Natural killer cell (primary cell): ENCODE data around the gene FKBP15. TPM values are rescaled to one million over a fixed set of nuclear protein-coding genes. Genes with fewer than 3 reads are reported as not detected.

Experiments used
- ATAC-seq, 3 donors: fragments of 150-1000 bp in 2 of 3; fragments of 200-7000 bp in 1 of 3; cut with Tn5 transposase; 1 replicate in 1 of 3; 2 replicates in 2 of 3; pipeline ENCODE4 v1.10.0; 2021; ENCODE audit warnings: mild to moderate bottlenecking in 2 of 3, moderate library complexity in 2 of 3
- DNase-seq, 2 donors: peaks; one replicate each; pipeline versions ENCODE4 v3.0.0 to v3.0.0-alpha.2; 2013 to 2021; ENCODE audit warnings: mixed read lengths in 1 of 2
- H3K27ac ChIP-seq: one replicate; pipeline ENCODE4 v1.5.1; 2013; ENCODE audit warnings: mild to moderate bottlenecking, low read length
- H3K27me3 ChIP-seq: one replicate; pipeline ENCODE4 v1.6.1; 2013; ENCODE audit warnings: low read length; ENCODE audit not compliant: control insufficient read depth, insufficient read depth
- H3K36me3 ChIP-seq: one replicate; pipeline ENCODE4 v1.6.1; 2013; ENCODE audit warnings: low read length; ENCODE audit not compliant: control insufficient read depth, insufficient read depth
- H3K4me1 ChIP-seq: one replicate; pipeline ENCODE4 v1.6.1; 2013; ENCODE audit warnings: low read length; ENCODE audit not compliant: control insufficient read depth, insufficient read depth
- H3K4me3 ChIP-seq: one replicate; pipeline ENCODE4 v1.5.1; 2013; ENCODE audit warnings: low read length
- H3K9me3 ChIP-seq: one replicate; pipeline ENCODE4 v1.6.1; 2013; ENCODE audit warnings: low read length; ENCODE audit not compliant: control insufficient read depth, insufficient read depth
- H3K27ac Mint-ChIP-seq, 2 donors: one replicate each; pipeline ENCODE4 v1.8.0; 2022; ENCODE audit warnings: mild to moderate bottlenecking in 2 of 2, mixed read lengths in 2 of 2, moderate library complexity in 1 of 2
- H3K27me3 Mint-ChIP-seq, 2 donors: one replicate each; pipeline ENCODE4 v1.8.0; 2022; ENCODE audit warnings: low read depth in 2 of 2, mixed read lengths in 2 of 2
- H3K36me3 Mint-ChIP-seq: one replicate; pipeline ENCODE4 v1.8.0; 2022; ENCODE audit warnings: mixed read lengths
- H3K4me1 Mint-ChIP-seq, 2 donors: one replicate each; pipeline ENCODE4 v1.8.0; 2022; ENCODE audit warnings: mixed read lengths in 2 of 2
- H3K4me3 Mint-ChIP-seq: one replicate; pipeline ENCODE4 v1.8.0; 2022; ENCODE audit warnings: mild to moderate bottlenecking, moderate library complexity, mixed read lengths
- H3K9me3 Mint-ChIP-seq, 2 donors: one replicate each; pipeline ENCODE4 v1.8.0; 2022; ENCODE audit warnings: mixed read lengths in 2 of 2
- CTCF ChIP-seq: fragments of 200-600 bp; IDR thresholded peaks from one replicate; pipeline ENCODE4 v1.8.0; 2022; ENCODE audit warnings: antibody characterized with exemption
- WGBS: methylation state at CpG from one replicate; pipeline ENCODE4 v1.1.7; 2013; ENCODE audit warnings: missing lambda C conversion rate; ENCODE audit not compliant: insufficient coverage; 5-methylcytosine and 5-hydroxymethylcytosine counted together
- intact Hi-C: fragments of 100-400 bp; cut with micrococcal nuclease; formaldehyde crosslinking; loops from one replicate; pipeline ENCODE4 v1.14.2; 2022
- total RNA-seq, 4 donors: library from RNA; stranded (reverse); fragments of 120-200 nt in 1 of 4; gene quantifications; one replicate each; pipeline versions ENCODE4 v1.2.3 to v1.2.4, GENCODE V29; 2013 to 2022

FKBP15 gene
- total RNA-seq, 3 donors from 2014 or later (not counting 1 experiment from before 2014, with no cell fraction given): 35.0 to 37.9 (median 35.9) TPM

- no peaks in the 10 kb centered on the region for H3K27me3 ChIP-seq
- H3K9me3 ChIP-seq: no peaks in the 10 kb centered on the region
- H3K27ac ChIP-seq: no peak overlapping the region
- WGBS: 77% methylated on average over 3 of the region's 3 CpGs
- H3K9me3 Mint-ChIP-seq: no peaks in the 10 kb centered on the region
- no peak overlapping the region for H3K4me3 ChIP-seq
- H3K27ac Mint-ChIP-seq: no peak overlapping the region
- H3K36me3 ChIP-seq: no peaks in the 10 kb centered on the region
- ATAC-seq (no peak), DNase-seq (peak in 1 of 2 donors; percentile 59)
- no peak for TF ChIP-seq CTCF
- H3K4me3 Mint-ChIP-seq: no peak overlapping the region
- peaks cover 14 to 17% of the 10 kb centered on the region in 2 donors for H3K4me1 Mint-ChIP-seq
- H3K4me1 ChIP-seq: peaks cover 6% of the 10 kb centered on the region
- intact Hi-C loops: no loop called here
- no peaks in the 10 kb centered on the region for H3K27me3 Mint-ChIP-seq
- H3K36me3 Mint-ChIP-seq: no peaks in the 10 kb centered on the region
Measured at GRCh38 chr9:113228130-113228665, 7.1 kb upstream of the FKBP15 start.

GRCh38 chr9:113227436-113227835 is 6.4 kb upstream of the FKBP15 start:
- no peak overlapping the region for H3K27ac Mint-ChIP-seq

GRCh38 chr9:113223963-113224362 is 2.9 kb upstream of the FKBP15 start:
- Histone ChIP-seq H3K4me3 (no peak overlapping the region), H3K36me3 (no peaks in the 10 kb centered on the region), H3K27ac (no peak overlapping the region), H3K9me3 (no peaks in the 10 kb centered on the region), H3K4me1 (peaks cover 21% of the 10 kb centered on the region), H3K27me3 (no peaks in the 10 kb centered on the region)
- Mint-ChIP-seq H3K36me3 (no peaks in the 10 kb centered on the region), H3K27ac (no peak overlapping the region), H3K27me3 (no peaks in the 10 kb centered on the region), H3K9me3 (no peaks in the 10 kb centered on the region), H3K4me1 (peaks cover 37 to 38% of the 10 kb centered on the region in 2 donors), H3K4me3 (no peak overlapping the region)
- DNase-seq: no peak
- intact Hi-C loops: loop anchor here (5.0 kb wide), 1 partner anchor 72 kb away; the partner anchor contains the start of gene SLC31A2
- no peak for ATAC-seq
- TF ChIP-seq CTCF: no peak
- 91% methylated on average over 1 of the region's 2 CpGs for WGBS

More at GRCh38 chr9:113227436-113227835, 6.4 kb upstream of the FKBP15 start:
- Mint-ChIP-seq H3K4me1 (peaks cover 11 to 13% of the 10 kb centered on the region in 2 donors), H3K9me3 (no peaks in the 10 kb centered on the region), H3K4me3 (no peak overlapping the region), H3K36me3 (no peaks in the 10 kb centered on the region), H3K27me3 (no peaks in the 10 kb centered on the region)
- intact Hi-C loops: no loop called here
- TF ChIP-seq CTCF: no peak
- DNase-seq: no peak
- Histone ChIP-seq H3K27me3 (no peaks in the 10 kb centered on the region), H3K4me3 (no peak overlapping the region), H3K27ac (no peak overlapping the region), H3K9me3 (no peaks in the 10 kb centered on the region), H3K4me1 (peaks cover 4% of the 10 kb centered on the region), H3K36me3 (no peaks in the 10 kb centered on the region)
- ATAC-seq: no peak
- 96% methylated on average over 1 of the region's 1 CpG for WGBS

GRCh38 chr9:113222482-113222841 is 1.4 kb upstream of the FKBP15 start:
- 86% methylated on average over 5 of the region's 5 CpGs for WGBS
- peaks cover 44 to 48% of the 10 kb centered on the region in 2 donors for H3K4me1 Mint-ChIP-seq
- H3K9me3 Mint-ChIP-seq: no peaks in the 10 kb centered on the region
- Histone ChIP-seq H3K4me1 (peaks cover 21% of the 10 kb centered on the region), H3K27ac (no peak overlapping the region), H3K27me3 (no peaks in the 10 kb centered on the region), H3K36me3 (no peaks in the 10 kb centered on the region), H3K4me3 (no peak overlapping the region), H3K9me3 (no peaks in the 10 kb centered on the region)
- no peaks in the 10 kb centered on the region for H3K27me3 Mint-ChIP-seq
- DNase-seq (peak in 1 of 2 donors; percentile 3), ATAC-seq (no peak)
- no peaks in the 10 kb centered on the region for H3K36me3 Mint-ChIP-seq
- H3K4me3 Mint-ChIP-seq: peak overlapping the region; percentile 97
- TF ChIP-seq CTCF: no peak
- intact Hi-C loops: loop anchor here (5.0 kb wide), 1 partner anchor 70 kb away; the partner anchor contains the start of gene SLC31A2
- peak overlapping the region; percentile 82 to 92 for H3K27ac Mint-ChIP-seq
